Stimulated activated CD4-positive, alpha-beta T cell treated with anti-CD3 and anti-CD28 coated beads, TNF-alpha, amount 100 ng/mL, for 48 hours (primary cell): ENCODE data around the gene ZBTB25.
A peak's percentile ranks its signal among the peaks of the same experiment; 100 is the strongest.
"Not testable (repeated sequence)": the region's sequence is repeated elsewhere in the genome, so short reads cannot be mapped to it uniquely, and the experiment has no call there.

Experiments used
- DNase-seq, 3 donors: peaks; one replicate each; pipeline ENCODE4 v3.0.0-alpha.2; 2020; ENCODE audit warnings: low read depth in 3 of 3

Gene ZBTB25, protein sequence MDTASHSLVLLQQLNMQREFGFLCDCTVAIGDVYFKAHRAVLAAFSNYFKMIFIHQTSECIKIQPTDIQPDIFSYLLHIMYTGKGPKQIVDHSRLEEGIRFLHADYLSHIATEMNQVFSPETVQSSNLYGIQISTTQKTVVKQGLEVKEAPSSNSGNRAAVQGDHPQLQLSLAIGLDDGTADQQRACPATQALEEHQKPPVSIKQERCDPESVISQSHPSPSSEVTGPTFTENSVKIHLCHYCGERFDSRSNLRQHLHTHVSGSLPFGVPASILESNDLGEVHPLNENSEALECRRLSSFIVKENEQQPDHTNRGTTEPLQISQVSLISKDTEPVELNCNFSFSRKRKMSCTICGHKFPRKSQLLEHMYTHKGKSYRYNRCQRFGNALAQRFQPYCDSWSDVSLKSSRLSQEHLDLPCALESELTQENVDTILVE

GRCh38 chr14:64503434-64504309 lies at the start of gene ZBTB25:
TSS of gene ZBTB25 (minus strand) at chr14:64503838. CDS start at chr14:64490533, 13,305 bp downstream.
- peak; percentile 80 to 89 (median 89) for DNase-seq

- no peak for DNase-seq
Observed at GRCh38 chr14:64550621-64551333, 47.1 kb upstream of the ZBTB25 start.

- no peak for DNase-seq
Observed at GRCh38 chr14:64549791-64550620, 46.4 kb upstream of the ZBTB25 start, which contains the start of gene PPP1R36. TSS of gene PPP1R36 (plus strand) at chr14:64549961. CDS start at chr14:64549998, 37 bp downstream.

GRCh38 chr14:64549016-64549415 lies 45.4 kb upstream of the ZBTB25 start:
- DNase-seq = no peak

DNA sequence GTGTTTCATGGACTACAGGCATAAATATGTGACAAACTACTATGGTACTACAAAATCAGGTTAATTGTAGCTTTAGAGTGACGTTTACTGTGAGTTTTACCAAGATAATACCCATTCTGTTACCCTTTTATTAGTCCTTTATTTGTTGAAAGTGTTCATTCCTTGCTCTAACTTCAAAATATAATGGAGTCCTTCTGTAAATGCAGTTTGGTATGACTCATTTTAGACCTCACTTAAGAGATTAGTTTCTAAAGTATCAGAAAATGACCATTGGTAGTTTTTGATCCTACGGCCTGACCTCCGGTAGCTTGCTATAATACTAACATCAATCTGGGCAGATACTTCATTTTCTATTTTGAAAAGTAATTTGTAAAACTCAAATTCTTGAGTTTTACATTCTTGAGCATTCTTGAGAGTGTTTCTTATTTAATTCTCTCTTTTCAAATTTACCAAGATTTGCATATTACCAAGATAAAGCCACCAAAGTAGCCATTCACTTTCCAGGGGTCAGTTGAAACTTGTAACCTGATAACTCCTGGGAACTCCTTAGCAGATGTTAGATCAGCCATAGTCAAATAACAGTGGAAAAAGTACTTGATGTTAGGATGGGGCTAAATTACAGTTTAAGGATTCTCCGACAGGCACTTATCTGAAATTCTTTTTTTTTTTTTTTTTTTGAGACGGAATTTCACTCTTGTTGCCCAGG lies 41.1 kb upstream of the ZBTB25 start:
- no peak for DNase-seq

GRCh38 chr14:64542836-64543201 lies 39.2 kb upstream of the ZBTB25 start:
- DNase-seq = no peak

DNA sequence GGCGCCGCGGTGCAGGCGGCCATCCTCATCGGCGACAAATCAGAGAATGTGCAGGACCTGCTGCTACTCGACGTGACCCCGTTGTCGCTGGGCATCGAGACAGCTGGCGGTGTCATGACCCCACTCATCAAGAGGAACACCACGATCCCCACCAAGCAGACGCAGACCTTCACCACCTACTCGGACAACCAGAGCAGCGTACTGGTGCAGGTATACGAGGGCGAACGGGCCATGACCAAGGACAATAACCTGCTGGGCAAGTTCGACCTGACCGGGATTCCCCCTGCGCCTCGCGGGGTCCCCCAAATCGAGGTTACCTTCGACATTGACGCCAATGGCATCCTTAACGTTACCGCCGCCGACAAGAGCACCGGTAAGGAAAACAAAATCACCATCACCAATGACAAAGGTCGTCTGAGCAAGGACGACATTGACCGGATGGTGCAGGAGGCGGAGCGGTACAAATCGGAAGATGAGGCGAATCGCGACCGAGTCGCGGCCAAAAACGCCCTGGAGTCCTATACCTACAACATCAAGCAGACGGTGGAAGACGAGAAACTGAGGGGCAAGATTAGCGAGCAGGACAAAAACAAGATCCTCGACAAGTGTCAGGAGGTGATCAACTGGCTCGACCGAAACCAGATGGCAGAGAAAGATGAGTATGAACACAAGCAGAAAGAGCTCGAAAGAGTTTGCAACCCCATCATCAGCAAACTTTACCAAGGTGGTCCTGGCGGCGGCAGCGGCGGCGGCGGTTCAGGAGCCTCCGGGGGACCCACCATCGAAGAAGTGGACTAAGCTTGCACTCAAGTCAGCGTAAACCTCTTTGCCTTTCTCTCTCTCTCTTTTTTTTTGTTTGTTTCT lies 38.6 kb upstream of the ZBTB25 start:
- DNase-seq = no peak

DNA sequence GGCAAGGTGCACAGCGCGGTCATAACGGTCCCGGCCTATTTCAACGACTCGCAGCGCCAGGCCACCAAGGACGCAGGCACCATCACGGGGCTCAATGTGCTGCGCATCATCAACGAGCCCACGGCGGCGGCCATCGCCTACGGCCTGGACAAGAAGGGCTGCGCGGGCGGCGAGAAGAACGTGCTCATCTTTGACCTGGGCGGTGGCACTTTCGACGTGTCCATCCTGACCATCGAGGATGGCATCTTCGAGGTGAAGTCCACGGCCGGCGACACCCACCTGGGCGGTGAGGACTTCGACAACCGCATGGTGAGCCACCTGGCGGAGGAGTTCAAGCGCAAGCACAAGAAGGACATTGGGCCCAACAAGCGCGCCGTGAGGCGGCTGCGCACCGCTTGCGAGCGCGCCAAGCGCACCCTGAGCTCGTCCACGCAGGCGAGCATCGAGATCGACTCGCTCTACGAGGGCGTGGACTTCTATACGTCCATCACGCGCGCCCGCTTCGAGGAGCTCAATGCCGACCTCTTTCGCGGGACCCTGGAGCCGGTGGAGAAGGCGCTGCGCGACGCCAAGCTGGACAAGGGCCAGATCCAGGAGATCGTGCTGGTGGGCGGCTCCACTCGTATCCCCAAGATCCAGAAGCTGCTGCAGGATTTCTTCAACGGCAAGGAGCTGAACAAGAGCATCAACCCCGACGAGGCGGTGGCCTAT lies 37.8 kb upstream of the ZBTB25 start:
- DNase-seq = no peak

DNA sequence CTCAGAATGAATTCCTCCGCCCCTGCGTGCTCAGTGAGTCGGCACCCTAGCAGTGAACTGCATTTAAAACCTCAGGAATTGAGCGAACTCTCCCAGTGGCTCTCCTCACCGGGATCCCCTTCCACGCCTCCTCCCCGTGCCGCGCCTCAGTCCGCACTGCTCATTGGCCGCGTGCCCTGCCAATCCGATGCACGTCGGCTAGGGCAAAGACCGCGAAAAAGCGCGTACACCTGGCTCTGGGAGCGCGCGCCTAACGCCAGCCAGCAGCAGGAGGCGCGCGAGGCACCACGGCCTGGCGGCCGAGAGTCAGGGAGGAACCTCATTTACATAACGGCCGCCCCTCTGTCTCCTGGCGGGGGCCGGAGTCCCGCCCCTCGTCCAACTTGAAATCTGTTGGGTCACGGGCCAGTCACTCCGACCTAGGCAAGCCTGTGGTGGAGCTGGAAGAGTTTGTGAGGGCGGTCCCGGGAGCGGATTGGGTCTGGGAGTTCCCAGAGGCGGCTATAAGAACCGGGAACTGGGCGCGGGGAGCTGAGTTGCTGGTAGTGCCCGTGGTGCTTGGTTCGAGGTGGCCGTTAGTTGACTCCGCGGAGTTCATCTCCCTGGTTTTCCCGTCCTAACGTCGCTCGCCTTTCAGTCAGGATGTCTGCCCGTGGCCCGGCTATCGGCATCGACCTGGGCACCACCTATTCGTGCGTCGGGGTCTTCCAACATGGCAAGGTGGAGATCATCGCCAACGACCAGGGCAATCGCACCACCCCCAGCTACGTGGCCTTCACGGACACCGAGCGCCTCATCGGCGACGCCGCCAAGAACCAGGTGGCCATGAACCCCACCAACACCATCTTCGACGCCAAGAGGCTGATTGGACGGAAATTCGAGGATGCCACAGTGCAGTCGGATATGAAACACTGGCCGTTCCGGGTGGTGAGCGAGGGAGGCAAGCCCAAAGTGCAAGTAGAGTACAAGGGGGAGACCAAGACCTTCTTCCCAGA lies 36.9 kb upstream of the ZBTB25 start, which contains the start of gene HSPA2:
Gene HSPA2 (plus strand): TSS at position 534 of the 995 bp plus-strand sequence. CDS start 109 bp downstream, at position 643.
- DNase-seq = peak; percentile 89 to 94 (median 92)

- DNase-seq = no peak
Observed at GRCh38 chr14:64536488-64537245, 33.0 kb upstream of the ZBTB25 start.

DNA sequence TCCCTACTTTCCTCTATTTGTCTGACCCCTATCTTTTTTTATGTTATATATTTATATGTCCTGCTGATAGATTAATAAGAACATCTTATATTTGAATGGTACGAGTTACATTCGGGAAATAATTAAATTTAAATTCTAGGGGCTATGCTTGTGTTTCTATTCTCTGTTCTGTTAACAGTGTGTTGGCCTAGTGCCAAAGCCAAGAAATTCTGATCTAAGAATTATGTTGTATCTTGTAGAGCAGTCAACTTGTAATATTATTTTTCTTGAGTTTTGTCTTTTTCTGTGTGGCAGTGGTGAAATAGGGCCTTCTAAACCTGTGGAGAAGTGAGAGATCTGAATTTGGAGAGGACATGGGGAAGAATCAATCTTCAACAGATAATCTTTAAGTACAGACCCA lies 27.9 kb upstream of the ZBTB25 start:
- no peak for DNase-seq

DNA sequence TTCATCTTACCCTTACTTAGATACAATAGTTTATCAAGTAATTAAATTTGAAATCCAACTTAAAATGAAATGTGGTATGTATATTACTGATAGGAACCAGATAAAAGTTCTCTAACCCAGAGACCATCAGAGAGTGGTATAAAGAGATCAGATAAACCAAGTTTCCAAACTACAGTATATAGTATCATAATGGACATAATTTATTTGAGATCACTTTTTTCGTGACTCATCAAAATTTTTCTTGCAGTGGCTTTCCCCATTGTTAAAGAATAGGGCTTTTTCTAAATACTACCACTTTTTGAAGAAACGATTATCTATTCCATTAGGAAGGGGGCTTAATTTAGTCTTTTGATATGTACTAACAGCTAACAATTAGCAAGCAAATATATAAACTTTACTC lies 21.7 kb upstream of the ZBTB25 start:
- DNase-seq = no peak

- DNase-seq = no peak
Observed at GRCh38 chr14:64522591-64523355, 19.1 kb upstream of the ZBTB25 start.

DNA sequence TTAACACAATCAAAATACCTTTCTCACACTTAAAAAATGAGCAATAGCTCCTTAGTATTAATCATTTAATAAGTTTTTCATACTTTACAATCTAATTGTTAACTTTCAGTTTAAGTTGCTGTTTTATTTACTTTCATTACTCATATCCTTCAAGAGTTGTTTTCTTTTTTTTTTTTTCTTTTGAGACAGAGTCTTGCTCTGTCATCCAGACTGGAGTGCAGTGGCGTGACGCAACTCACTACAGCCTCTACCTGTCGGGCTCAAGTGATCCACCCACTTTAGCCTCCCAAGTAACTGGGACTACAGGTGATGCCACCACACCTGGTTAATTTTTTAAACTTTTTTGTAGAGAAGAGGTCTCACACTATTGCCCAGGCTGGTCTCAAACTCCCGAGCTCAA lies 17.1 kb upstream of the ZBTB25 start:
- no peak for DNase-seq

DNA sequence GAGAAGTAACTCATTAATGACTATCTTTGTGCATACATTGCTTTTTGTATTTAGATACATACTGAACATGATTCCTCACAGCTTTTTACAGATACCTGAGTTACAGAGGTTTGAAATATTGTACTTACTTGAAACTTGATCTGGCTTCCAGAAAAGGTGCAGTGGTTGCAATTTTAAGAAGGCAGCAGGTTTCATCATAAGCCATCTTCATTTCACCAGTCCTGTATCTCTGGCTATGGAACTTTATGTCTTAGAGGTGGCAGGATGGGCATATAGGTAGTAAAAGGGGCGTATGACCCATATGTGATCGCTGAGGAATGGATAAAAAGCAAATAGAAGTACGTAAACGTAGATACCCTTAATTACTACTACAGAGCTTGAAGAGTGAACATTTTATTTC lies 14.6 kb upstream of the ZBTB25 start:
- DNase-seq = no peak

DNA sequence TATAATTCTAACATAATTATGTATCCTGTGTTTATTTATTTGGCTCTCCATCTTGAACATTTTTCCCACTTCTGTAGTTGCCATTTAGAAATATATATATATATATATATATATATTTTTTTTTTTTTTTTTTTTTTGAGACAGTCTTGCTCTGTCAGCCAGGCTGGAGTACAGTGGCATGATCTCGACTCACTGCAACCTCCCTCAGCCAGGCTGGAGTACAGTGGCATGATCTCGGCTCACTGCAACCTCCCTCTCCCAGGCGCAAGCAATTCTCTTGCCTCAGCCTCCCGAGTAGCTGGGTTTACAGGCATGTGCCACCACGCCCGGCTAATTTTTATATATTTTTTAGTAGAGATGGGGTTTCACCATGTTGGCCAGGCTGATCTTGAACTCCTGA lies 14.0 kb upstream of the ZBTB25 start:
- DNase-seq = not testable (repeated sequence)
